ENCODE results near the gene PTH2.
"Not testable (repeated sequence)": the region's sequence is repeated elsewhere in the genome, so short reads cannot be mapped to it uniquely, and the experiment has no call there.

The PTH2 gene

GRCh38 chr19:49374665-49375434 is 48.4 kb downstream of the PTH2 start:
- DNase-seq, result no peak

- not testable (repeated sequence) for DNase-seq
These were observed 50.1 kb downstream of the PTH2 start for GRCh38 chr19:49373174-49373573.
